ENCODE results near the gene MICA.
A peak's percentile ranks its signal among the peaks of the same experiment; 100 is the strongest.

The MICA gene

DNA sequence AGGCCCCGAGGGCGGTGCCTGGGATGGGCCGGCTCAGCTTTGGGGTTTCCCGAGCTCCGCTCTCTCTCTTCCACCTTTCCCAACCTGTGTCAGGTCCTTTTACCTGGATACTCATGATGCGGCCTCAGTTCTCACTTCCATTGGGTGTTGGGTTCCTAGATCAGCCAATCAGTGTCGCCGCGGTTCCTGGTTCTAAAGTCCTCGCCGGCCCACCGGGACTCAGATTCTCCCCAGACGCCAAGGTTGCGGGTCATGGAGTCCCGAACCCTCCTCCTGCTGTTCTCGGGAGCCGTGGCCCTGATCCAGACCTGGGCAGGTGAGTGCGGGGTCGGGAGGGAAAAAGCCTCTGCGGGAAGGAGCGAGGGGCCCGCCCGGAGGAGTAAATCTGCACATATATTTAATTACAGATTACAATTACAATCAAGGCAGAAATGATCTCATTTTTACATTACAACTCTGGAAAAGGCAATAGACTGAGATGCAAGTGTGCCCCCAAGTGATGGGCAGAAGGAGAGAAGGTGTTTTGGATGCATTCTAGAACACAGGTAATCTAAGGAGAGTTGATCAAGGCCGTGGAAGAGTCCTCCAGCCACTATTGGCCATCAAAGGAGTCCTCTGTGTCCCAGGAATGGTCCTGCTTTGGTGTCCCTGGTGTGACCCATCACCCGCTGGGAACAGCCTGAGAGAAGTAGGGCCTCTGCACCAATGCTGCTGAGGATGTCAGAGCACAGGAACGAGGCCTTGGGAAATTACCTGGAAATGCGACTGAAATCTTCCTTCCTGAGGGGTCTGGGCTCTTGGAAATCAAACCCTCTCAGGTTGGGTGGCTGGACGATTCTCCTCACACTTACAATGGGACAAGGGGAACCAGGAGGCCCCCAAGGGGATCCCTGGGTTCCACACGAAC is 59.8 kb downstream of the MICA start:
- peak; percentile 74 for DNase-seq

- no peak for DNase-seq
Observed at GRCh38 chr6:31464252-31465184, 61.1 kb downstream of the MICA start.

Measured in NCI-H1048 (cell line).